Immature natural killer cell (primary cell): Measurements from ENCODE around the gene CACNA1D. TPM values are rescaled to one million over a fixed set of nuclear protein-coding genes. Genes with fewer than 3 reads are reported as not detected.
A peak's percentile ranks its signal among the peaks of the same experiment; 100 is the strongest.

ENCODE experiments used
- DNase-seq, 3 donors: peaks; one replicate each; pipeline ENCODE4 v3.0.0; 2022; ENCODE audit warnings: mixed read lengths in 1 of 3
- H3K27ac Mint-ChIP-seq, 6 donors: one replicate each; pipeline ENCODE4 v1.8.0; 2020; ENCODE audit warnings: mixed read lengths in 6 of 6, mild to moderate bottlenecking in 5 of 6, inconsistent platforms in 4 of 6, moderate library complexity in 3 of 6
- H3K27me3 Mint-ChIP-seq, 3 donors: one replicate each; pipeline ENCODE4 v1.8.0; 2020 to 2021; ENCODE audit warnings: low read depth in 3 of 3, mild to moderate bottlenecking in 3 of 3, mixed read lengths in 3 of 3, moderate library complexity in 3 of 3, inconsistent platforms in 1 of 3
- H3K36me3 Mint-ChIP-seq, 3 donors: one replicate each; pipeline ENCODE4 v1.8.0; 2020; ENCODE audit warnings: mixed read lengths in 3 of 3, inconsistent platforms in 2 of 3, mild to moderate bottlenecking in 2 of 3
- H3K4me1 Mint-ChIP-seq, 2 donors: one replicate each; pipeline ENCODE4 v1.8.0; 2020; ENCODE audit warnings: inconsistent platforms in 2 of 2, mild to moderate bottlenecking in 2 of 2, mixed read lengths in 2 of 2, moderate library complexity in 1 of 2
- H3K4me3 Mint-ChIP-seq, 5 donors: one replicate each; pipeline ENCODE4 v1.8.0; 2020; ENCODE audit warnings: mild to moderate bottlenecking in 5 of 5, mixed read lengths in 5 of 5, inconsistent platforms in 3 of 5, moderate library complexity in 3 of 5
- H3K9me3 Mint-ChIP-seq, 6 donors: one replicate each; pipeline ENCODE4 v1.8.0; 2020; ENCODE audit warnings: mild to moderate bottlenecking in 6 of 6, mixed read lengths in 6 of 6, inconsistent platforms in 4 of 6, moderate library complexity in 3 of 6
- polyA plus RNA-seq, 3 donors: library from polyadenylated mRNA; unstranded; fragments of 300-500 nt; fragmentation: Illumina TruSeq; gene quantifications; one replicate each; pipeline ENCODE4 v1.2.3, GENCODE V29; 2021

CACNA1D gene
- polyA plus RNA-seq, 3 donors from 2014 or later = not detected

- Mint-ChIP-seq H3K27ac (no peak overlapping the region), H3K9me3 (no peaks in the 10 kb centered on the region), H3K27me3 (peaks cover 0 to 4% (median 4%) of the 10 kb centered on the region in 3 donors), H3K4me3 (no peak overlapping the region), H3K4me1 (no peaks in the 10 kb centered on the region), H3K36me3 (no peaks in the 10 kb centered on the region)
- no peak for DNase-seq
Measured at GRCh38 chr3:53673722-53674350, 179.4 kb downstream of the CACNA1D start.

- H3K4me3 Mint-ChIP-seq = no peak overlapping the region
- DNase-seq = no peak
- no peaks in the 10 kb centered on the region for H3K9me3 Mint-ChIP-seq
- no peaks in the 10 kb centered on the region for H3K36me3 Mint-ChIP-seq
- no peak overlapping the region for H3K27ac Mint-ChIP-seq
- H3K4me1 Mint-ChIP-seq = no peaks in the 10 kb centered on the region
- H3K27me3 Mint-ChIP-seq = peaks cover 0 to 4% (median 4%) of the 10 kb centered on the region in 3 donors
Measured at GRCh38 chr3:53674582-53674981, 180.2 kb downstream of the CACNA1D start.

GRCh38 chr3:53675022-53675697 is 180.7 kb downstream of the CACNA1D start:
- H3K27me3 Mint-ChIP-seq = peaks cover 0 to 4% (median 4%) of the 10 kb centered on the region in 3 donors
- DNase-seq = no peak
- H3K9me3 Mint-ChIP-seq = no peaks in the 10 kb centered on the region
- H3K36me3 Mint-ChIP-seq = no peaks in the 10 kb centered on the region
- H3K4me3 Mint-ChIP-seq = no peak overlapping the region
- H3K4me1 Mint-ChIP-seq = no peaks in the 10 kb centered on the region
- peak overlapping the region in 1 of 6 donors; percentile 46 for H3K27ac Mint-ChIP-seq

- Mint-ChIP-seq H3K4me1 (no peaks in the 10 kb centered on the region), H3K27me3 (peaks cover 0 to 4% (median 4%) of the 10 kb centered on the region in 3 donors), H3K36me3 (no peaks in the 10 kb centered on the region), H3K9me3 (no peaks in the 10 kb centered on the region), H3K4me3 (no peak overlapping the region), H3K27ac (no peak overlapping the region)
- DNase-seq = no peak
Measured at GRCh38 chr3:53675942-53676341, 181.5 kb downstream of the CACNA1D start.

GRCh38 chr3:53677413-53677812 is 183.0 kb downstream of the CACNA1D start:
- H3K27me3 Mint-ChIP-seq = peaks cover 3 to 6% (median 4%) of the 10 kb centered on the region in 3 donors
- DNase-seq = no peak
- no peak overlapping the region for H3K4me3 Mint-ChIP-seq
- H3K27ac Mint-ChIP-seq = no peak overlapping the region
- no peaks in the 10 kb centered on the region for H3K9me3 Mint-ChIP-seq
- H3K36me3 Mint-ChIP-seq = no peaks in the 10 kb centered on the region
- H3K4me1 Mint-ChIP-seq = no peaks in the 10 kb centered on the region

- Mint-ChIP-seq H3K4me1 (no peaks in the 10 kb centered on the region), H3K9me3 (no peaks in the 10 kb centered on the region), H3K27me3 (peaks cover 6 to 14% (median 11%) of the 10 kb centered on the region in 3 donors), H3K27ac (no peak overlapping the region), H3K36me3 (no peaks in the 10 kb centered on the region), H3K4me3 (no peak overlapping the region)
- no peak for DNase-seq
Measured at GRCh38 chr3:53680028-53680427, 185.6 kb downstream of the CACNA1D start.

GRCh38 chr3:53682807-53683206 is 188.4 kb downstream of the CACNA1D start:
- DNase-seq = no peak
- H3K4me3 Mint-ChIP-seq = no peak overlapping the region
- no peaks in the 10 kb centered on the region for H3K4me1 Mint-ChIP-seq
- peaks cover 6 to 14% (median 11%) of the 10 kb centered on the region in 3 donors for H3K27me3 Mint-ChIP-seq
- no peaks in the 10 kb centered on the region for H3K9me3 Mint-ChIP-seq
- no peak overlapping the region for H3K27ac Mint-ChIP-seq
- H3K36me3 Mint-ChIP-seq = no peaks in the 10 kb centered on the region

GRCh38 chr3:53688066-53688465 is 193.7 kb downstream of the CACNA1D start:
- H3K4me3 Mint-ChIP-seq = no peak overlapping the region
- no peak for DNase-seq
- no peaks in the 10 kb centered on the region for H3K9me3 Mint-ChIP-seq
- H3K36me3 Mint-ChIP-seq = no peaks in the 10 kb centered on the region
- H3K4me1 Mint-ChIP-seq = no peaks in the 10 kb centered on the region
- no peak overlapping the region for H3K27ac Mint-ChIP-seq
- peaks cover 3 to 11% (median 4%) of the 10 kb centered on the region in 3 donors for H3K27me3 Mint-ChIP-seq

GRCh38 chr3:53688989-53689388 is 194.6 kb downstream of the CACNA1D start:
- no peak for DNase-seq
- Mint-ChIP-seq H3K4me3 (no peak overlapping the region), H3K27ac (no peak overlapping the region), H3K9me3 (no peaks in the 10 kb centered on the region), H3K27me3 (peaks cover 2 to 6% (median 4%) of the 10 kb centered on the region in 3 donors), H3K36me3 (no peaks in the 10 kb centered on the region), H3K4me1 (no peaks in the 10 kb centered on the region)

- Mint-ChIP-seq H3K36me3 (no peaks in the 10 kb centered on the region), H3K27me3 (peaks cover 0 to 2% (median 0%) of the 10 kb centered on the region in 3 donors), H3K4me1 (no peaks in the 10 kb centered on the region), H3K9me3 (no peaks in the 10 kb centered on the region), H3K4me3 (no peak overlapping the region), H3K27ac (no peak overlapping the region)
- no peak for DNase-seq
Measured at GRCh38 chr3:53689681-53690080, 195.3 kb downstream of the CACNA1D start.

- Mint-ChIP-seq H3K27ac (no peak overlapping the region), H3K9me3 (no peaks in the 10 kb centered on the region), H3K4me3 (no peak overlapping the region), H3K27me3 (peaks cover 0 to 1% (median 0%) of the 10 kb centered on the region in 3 donors), H3K36me3 (no peaks in the 10 kb centered on the region), H3K4me1 (no peaks in the 10 kb centered on the region)
- no peak for DNase-seq
Measured at GRCh38 chr3:53690521-53690920, 196.1 kb downstream of the CACNA1D start.

GRCh38 chr3:53691349-53691748 is 196.9 kb downstream of the CACNA1D start:
- no peak for DNase-seq
- H3K36me3 Mint-ChIP-seq = no peaks in the 10 kb centered on the region
- H3K27ac Mint-ChIP-seq = no peak overlapping the region
- no peaks in the 10 kb centered on the region for H3K4me1 Mint-ChIP-seq
- H3K27me3 Mint-ChIP-seq = peaks cover 0 to 1% (median 0%) of the 10 kb centered on the region in 3 donors
- no peaks in the 10 kb centered on the region for H3K9me3 Mint-ChIP-seq
- no peak overlapping the region for H3K4me3 Mint-ChIP-seq

- Mint-ChIP-seq H3K27ac (no peak overlapping the region), H3K9me3 (no peaks in the 10 kb centered on the region), H3K27me3 (peaks cover 0 to 3% (median 1%) of the 10 kb centered on the region in 3 donors), H3K4me1 (no peaks in the 10 kb centered on the region), H3K4me3 (no peak overlapping the region), H3K36me3 (no peaks in the 10 kb centered on the region)
- DNase-seq = no peak
Measured at GRCh38 chr3:53691885-53692284, 197.5 kb downstream of the CACNA1D start.

GRCh38 chr3:53693451-53693850 is 199.0 kb downstream of the CACNA1D start:
- H3K4me3 Mint-ChIP-seq = no peak overlapping the region
- H3K4me1 Mint-ChIP-seq = no peaks in the 10 kb centered on the region
- no peak overlapping the region for H3K27ac Mint-ChIP-seq
- H3K36me3 Mint-ChIP-seq = no peaks in the 10 kb centered on the region
- H3K27me3 Mint-ChIP-seq = peaks cover 0 to 3% (median 1%) of the 10 kb centered on the region in 3 donors
- no peaks in the 10 kb centered on the region for H3K9me3 Mint-ChIP-seq
- DNase-seq = no peak

GRCh38 chr3:53694046-53694445 is 199.6 kb downstream of the CACNA1D start:
- Mint-ChIP-seq H3K27me3 (peaks cover 0 to 5% (median 1%) of the 10 kb centered on the region in 3 donors), H3K4me3 (no peak overlapping the region), H3K36me3 (no peaks in the 10 kb centered on the region), H3K27ac (no peak overlapping the region), H3K9me3 (no peaks in the 10 kb centered on the region), H3K4me1 (no peaks in the 10 kb centered on the region)
- no peak for DNase-seq
